ENCODE data around the gene SRM.

DNA sequence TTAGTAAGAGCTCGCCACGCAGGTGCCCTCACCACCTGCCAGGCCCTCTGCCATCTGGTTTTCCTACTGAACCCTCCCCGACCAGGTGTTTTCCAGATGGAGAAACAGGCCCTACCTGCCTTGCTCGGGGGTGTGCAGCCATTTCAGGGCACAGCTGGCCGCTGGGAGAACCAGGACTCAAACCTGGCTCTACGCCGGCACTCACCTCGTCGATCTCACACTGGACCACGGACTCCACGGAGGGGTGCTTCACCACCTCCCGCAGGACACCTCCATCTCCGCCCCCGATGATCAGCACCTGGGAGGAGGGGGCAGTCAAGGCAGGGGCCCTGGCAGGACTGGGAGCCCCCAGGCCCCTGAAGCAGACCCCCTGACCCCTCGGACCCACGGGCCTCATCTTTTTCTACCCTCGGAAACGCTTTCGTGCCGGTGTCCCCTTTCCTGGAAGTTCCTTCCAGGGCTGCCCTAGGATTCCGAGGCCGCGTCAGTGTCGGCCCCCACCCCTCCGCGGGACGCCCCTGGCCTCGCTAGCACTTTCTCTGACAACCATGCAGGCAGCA is 1.1 kb downstream of the SRM start:
- TF ChIP-seq, protein P1, sequence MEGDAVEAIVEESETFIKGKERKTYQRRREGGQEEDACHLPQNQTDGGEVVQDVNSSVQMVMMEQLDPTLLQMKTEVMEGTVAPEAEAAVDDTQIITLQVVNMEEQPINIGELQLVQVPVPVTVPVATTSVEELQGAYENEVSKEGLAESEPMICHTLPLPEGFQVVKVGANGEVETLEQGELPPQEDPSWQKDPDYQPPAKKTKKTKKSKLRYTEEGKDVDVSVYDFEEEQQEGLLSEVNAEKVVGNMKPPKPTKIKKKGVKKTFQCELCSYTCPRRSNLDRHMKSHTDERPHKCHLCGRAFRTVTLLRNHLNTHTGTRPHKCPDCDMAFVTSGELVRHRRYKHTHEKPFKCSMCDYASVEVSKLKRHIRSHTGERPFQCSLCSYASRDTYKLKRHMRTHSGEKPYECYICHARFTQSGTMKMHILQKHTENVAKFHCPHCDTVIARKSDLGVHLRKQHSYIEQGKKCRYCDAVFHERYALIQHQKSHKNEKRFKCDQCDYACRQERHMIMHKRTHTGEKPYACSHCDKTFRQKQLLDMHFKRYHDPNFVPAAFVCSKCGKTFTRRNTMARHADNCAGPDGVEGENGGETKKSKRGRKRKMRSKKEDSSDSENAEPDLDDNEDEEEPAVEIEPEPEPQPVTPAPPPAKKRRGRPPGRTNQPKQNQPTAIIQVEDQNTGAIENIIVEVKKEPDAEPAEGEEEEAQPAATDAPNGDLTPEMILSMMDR (IDR thresholded peaks at IDR 0.05), result no peak
- no peak for TF ChIP-seq POLR2A (IDR thresholded peaks at IDR 0.05)
